Activated naive CD8-positive, alpha-beta T cell treated with anti-CD3 and anti-CD28 coated beads, Interleukin-2, amount 10 ng/mL, durations not matched to agents 7 days and 5 days (primary cell): Measurements from ENCODE around the gene SORBS2. TPM values are rescaled to one million over a fixed set of nuclear protein-coding genes. Genes with fewer than 3 reads are reported as not detected.

ENCODE experiments used
- ATAC-seq: fragments of 150-1000 bp; cut with Tn5 transposase; one replicate; pipeline ENCODE4 v1.10.0; 2021; ENCODE audit warnings: low read depth, moderate library complexity
- POLR2A ChIA-PET: fragments of 350-600 bp; sonication (Branson Sonifier 250); formaldehyde crosslinking; loops from one replicate; lab custom pipeline; 2021; ENCODE audit warnings: antibody characterized with exemption; lab: Charles Lee
- DNase-seq: peaks from one replicate; pipeline ENCODE4 v3.0.0; 2021
- H3K27ac Mint-ChIP-seq: one replicate; pipeline ENCODE4 v1.8.0; 2022; ENCODE audit warnings: mild to moderate bottlenecking, mixed read lengths
- H3K27me3 Mint-ChIP-seq: one replicate; pipeline ENCODE4 v1.8.0; 2022; ENCODE audit warnings: mild to moderate bottlenecking, moderate library complexity, mixed read lengths
- H3K36me3 Mint-ChIP-seq: one replicate; pipeline ENCODE4 v1.8.0; 2021; ENCODE audit warnings: mild to moderate bottlenecking, mixed read lengths
- H3K4me1 Mint-ChIP-seq: one replicate; pipeline ENCODE4 v1.8.0; 2021; ENCODE audit warnings: mixed read lengths
- H3K4me3 Mint-ChIP-seq: one replicate; pipeline ENCODE4 v1.8.0; 2022; ENCODE audit warnings: mild to moderate bottlenecking, moderate library complexity, mixed read lengths
- H3K9me3 Mint-ChIP-seq: one replicate; pipeline ENCODE4 v1.8.0; 2021; ENCODE audit warnings: mixed read lengths
- total RNA-seq, 2 experiments: library from RNA; stranded (reverse); gene quantifications; one replicate each; pipeline ENCODE4 v1.2.3, GENCODE V29; 2021

SORBS2 gene
- total RNA-seq, 2 experiments from 2014 or later: not detected

DNA sequence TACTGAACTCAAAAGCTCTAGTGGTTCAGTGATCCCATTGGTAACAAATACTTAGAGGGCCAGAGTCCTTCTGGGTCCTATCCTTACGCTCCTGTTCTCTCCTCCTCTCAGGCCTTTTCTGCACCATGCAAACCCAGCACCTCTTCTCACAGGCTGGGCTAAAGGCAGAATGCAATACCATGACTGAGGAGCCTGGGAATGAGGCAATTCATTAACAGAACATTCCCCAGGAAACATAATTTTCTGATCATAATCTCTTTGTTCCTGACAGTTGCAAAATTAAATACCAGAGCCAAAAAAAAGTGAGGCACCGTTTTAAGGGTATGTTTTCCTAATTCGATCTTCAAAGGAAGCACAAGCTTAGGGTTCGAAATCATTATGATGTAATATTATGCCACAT, 9.0 kb downstream of the SORBS2 start:
- Mint-ChIP-seq H3K36me3 (no peaks in the 10 kb centered on the region), H3K27ac (no peak overlapping the region), H3K4me1 (no peaks in the 10 kb centered on the region), H3K4me3 (no peak overlapping the region), H3K9me3 (no peaks in the 10 kb centered on the region), H3K27me3 (no peaks in the 10 kb centered on the region)
- DNase-seq (no peak), ATAC-seq (no peak)
- POLR2A ChIA-PET: no interaction called here

- Mint-ChIP-seq H3K27ac (no peak overlapping the region), H3K4me1 (no peaks in the 10 kb centered on the region), H3K27me3 (no peaks in the 10 kb centered on the region), H3K36me3 (no peaks in the 10 kb centered on the region), H3K9me3 (no peaks in the 10 kb centered on the region), H3K4me3 (no peak overlapping the region)
- POLR2A ChIA-PET: no interaction called here
- ATAC-seq (no peak), DNase-seq (no peak)
Observed at GRCh38 chr4:185801471-185801870, 10.5 kb downstream of the SORBS2 start.

DNA sequence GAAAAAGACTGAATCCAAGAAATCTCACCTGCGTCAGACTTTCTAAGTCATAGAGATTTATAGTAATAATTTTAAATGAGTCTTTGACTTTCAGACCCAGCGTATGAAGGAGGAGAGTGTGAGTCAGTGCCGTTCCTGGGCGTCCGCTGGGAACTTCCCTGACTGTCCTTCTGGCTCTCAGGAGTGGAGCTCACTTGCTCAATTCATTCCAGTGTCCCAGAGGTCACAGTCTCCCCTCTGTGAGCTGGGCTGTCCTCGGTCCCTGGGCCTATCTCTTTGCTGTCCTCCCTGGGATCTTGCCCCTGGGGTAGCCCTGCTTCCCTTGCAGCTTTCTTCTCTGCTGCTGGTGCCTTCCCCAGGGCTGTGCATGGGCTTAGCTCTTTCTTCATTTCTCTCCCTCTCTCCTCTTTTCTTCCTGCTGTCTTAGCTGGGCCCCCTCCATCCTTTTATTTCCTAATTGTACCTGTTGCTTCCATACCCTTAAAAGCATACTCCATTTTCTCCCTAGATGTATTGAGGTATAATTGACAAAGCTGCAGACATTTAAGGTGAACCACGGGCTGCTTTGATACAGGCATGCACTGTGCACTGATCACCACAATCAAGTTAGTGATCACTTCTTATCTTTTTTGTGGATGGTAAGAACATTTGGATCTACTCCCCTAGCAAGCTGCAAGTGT, 11.6 kb downstream of the SORBS2 start:
- no peak overlapping the region for H3K4me3 Mint-ChIP-seq
- H3K27me3 Mint-ChIP-seq: no peaks in the 10 kb centered on the region
- DNase-seq (no peak), ATAC-seq (no peak)
- no peaks in the 10 kb centered on the region for H3K36me3 Mint-ChIP-seq
- H3K4me1 Mint-ChIP-seq: no peaks in the 10 kb centered on the region
- POLR2A ChIA-PET: no interaction called here
- H3K27ac Mint-ChIP-seq: no peak overlapping the region
- H3K9me3 Mint-ChIP-seq: no peaks in the 10 kb centered on the region

GRCh38 chr4:185799442-185799841, 12.6 kb downstream of the SORBS2 start:
- POLR2A ChIA-PET: no interaction called here
- Mint-ChIP-seq H3K9me3 (no peaks in the 10 kb centered on the region), H3K27me3 (no peaks in the 10 kb centered on the region), H3K4me1 (no peaks in the 10 kb centered on the region), H3K4me3 (no peak overlapping the region), H3K27ac (no peak overlapping the region), H3K36me3 (no peaks in the 10 kb centered on the region)
- ATAC-seq: no peak
- DNase-seq: no peak

- POLR2A ChIA-PET: no interaction called here
Observed at GRCh38 chr4:185797596-185798338, 14.2 kb downstream of the SORBS2 start.

DNA sequence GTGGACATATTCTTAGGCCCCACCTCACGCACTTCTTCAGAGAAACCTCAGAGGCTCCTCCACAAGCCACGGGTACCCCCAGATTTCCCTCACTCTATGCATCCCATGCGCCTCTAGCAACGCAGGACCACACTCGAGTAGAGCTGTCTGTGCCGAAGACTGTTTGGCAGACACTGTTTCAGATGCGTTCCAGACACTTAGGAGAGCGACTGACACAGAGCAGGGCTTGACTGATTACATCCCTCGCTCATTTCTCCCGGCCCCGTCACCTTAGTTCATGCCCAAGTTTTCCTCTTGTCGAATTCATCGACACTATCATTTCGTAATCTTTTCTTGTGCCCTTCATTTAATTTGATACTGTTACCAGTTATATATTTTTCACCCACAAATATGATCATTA, 15.0 kb downstream of the SORBS2 start:
- Mint-ChIP-seq H3K4me1 (no peaks in the 10 kb centered on the region), H3K27me3 (no peaks in the 10 kb centered on the region), H3K4me3 (no peak overlapping the region), H3K27ac (no peak overlapping the region), H3K9me3 (no peaks in the 10 kb centered on the region), H3K36me3 (no peaks in the 10 kb centered on the region)
- ATAC-seq (no peak), DNase-seq (no peak)
- POLR2A ChIA-PET: no interaction called here

More at GRCh38 chr4:185797596-185798338, 14.2 kb downstream of the SORBS2 start:
- no peaks in the 10 kb centered on the region for H3K9me3 Mint-ChIP-seq
- H3K27ac Mint-ChIP-seq: no peak overlapping the region
- no peak overlapping the region for H3K4me3 Mint-ChIP-seq
- ATAC-seq (no peak), DNase-seq (no peak)
- H3K4me1 Mint-ChIP-seq: no peaks in the 10 kb centered on the region
- H3K27me3 Mint-ChIP-seq: no peaks in the 10 kb centered on the region
- H3K36me3 Mint-ChIP-seq: no peaks in the 10 kb centered on the region

DNA sequence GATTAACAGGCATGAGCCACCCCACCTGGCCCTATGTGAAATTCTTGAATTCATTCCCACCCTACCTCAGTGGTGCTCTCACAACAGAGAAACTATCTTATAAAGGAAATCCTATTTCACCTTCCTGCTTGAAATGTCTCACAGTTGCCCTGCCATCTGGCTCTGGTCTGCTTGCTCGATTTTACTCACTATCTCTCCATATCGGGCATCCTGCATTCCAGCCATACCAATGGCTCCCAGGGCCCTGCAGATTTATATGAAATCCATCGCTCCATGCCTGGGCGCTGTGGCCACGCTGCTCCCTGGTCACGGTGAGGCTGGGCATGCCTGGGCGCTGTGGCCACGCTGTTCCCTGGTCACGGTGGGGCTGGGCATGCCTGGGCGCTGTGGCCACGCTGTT, 15.8 kb downstream of the SORBS2 start:
- H3K9me3 Mint-ChIP-seq: no peaks in the 10 kb centered on the region
- no peaks in the 10 kb centered on the region for H3K36me3 Mint-ChIP-seq
- ATAC-seq (no peak), DNase-seq (no peak)
- H3K4me3 Mint-ChIP-seq: no peak overlapping the region
- no peak overlapping the region for H3K27ac Mint-ChIP-seq
- no peaks in the 10 kb centered on the region for H3K27me3 Mint-ChIP-seq
- no peaks in the 10 kb centered on the region for H3K4me1 Mint-ChIP-seq
- POLR2A ChIA-PET: no interaction called here

GRCh38 chr4:185794637-185795036, 17.4 kb downstream of the SORBS2 start:
- ATAC-seq (no peak), DNase-seq (no peak)
- POLR2A ChIA-PET: no interaction called here
- Mint-ChIP-seq H3K4me1 (no peaks in the 10 kb centered on the region), H3K27me3 (no peaks in the 10 kb centered on the region), H3K27ac (no peak overlapping the region), H3K36me3 (no peaks in the 10 kb centered on the region), H3K4me3 (no peak overlapping the region), H3K9me3 (no peaks in the 10 kb centered on the region)

- no peak for ATAC-seq
Observed at GRCh38 chr4:185793716-185794115, 18.3 kb downstream of the SORBS2 start.

GRCh38 chr4:185793116-185793485, 18.9 kb downstream of the SORBS2 start:
- POLR2A ChIA-PET: no interaction called here
- no peaks in the 10 kb centered on the region for H3K27me3 Mint-ChIP-seq
- no peak for ATAC-seq

More at GRCh38 chr4:185793716-185794115, 18.3 kb downstream of the SORBS2 start:
- POLR2A ChIA-PET: no interaction called here
- H3K36me3 Mint-ChIP-seq: no peaks in the 10 kb centered on the region
- no peaks in the 10 kb centered on the region for H3K9me3 Mint-ChIP-seq
- no peak for DNase-seq
- no peaks in the 10 kb centered on the region for H3K4me1 Mint-ChIP-seq
- H3K27me3 Mint-ChIP-seq: no peaks in the 10 kb centered on the region
- no peak overlapping the region for H3K4me3 Mint-ChIP-seq
- no peak overlapping the region for H3K27ac Mint-ChIP-seq

DNA sequence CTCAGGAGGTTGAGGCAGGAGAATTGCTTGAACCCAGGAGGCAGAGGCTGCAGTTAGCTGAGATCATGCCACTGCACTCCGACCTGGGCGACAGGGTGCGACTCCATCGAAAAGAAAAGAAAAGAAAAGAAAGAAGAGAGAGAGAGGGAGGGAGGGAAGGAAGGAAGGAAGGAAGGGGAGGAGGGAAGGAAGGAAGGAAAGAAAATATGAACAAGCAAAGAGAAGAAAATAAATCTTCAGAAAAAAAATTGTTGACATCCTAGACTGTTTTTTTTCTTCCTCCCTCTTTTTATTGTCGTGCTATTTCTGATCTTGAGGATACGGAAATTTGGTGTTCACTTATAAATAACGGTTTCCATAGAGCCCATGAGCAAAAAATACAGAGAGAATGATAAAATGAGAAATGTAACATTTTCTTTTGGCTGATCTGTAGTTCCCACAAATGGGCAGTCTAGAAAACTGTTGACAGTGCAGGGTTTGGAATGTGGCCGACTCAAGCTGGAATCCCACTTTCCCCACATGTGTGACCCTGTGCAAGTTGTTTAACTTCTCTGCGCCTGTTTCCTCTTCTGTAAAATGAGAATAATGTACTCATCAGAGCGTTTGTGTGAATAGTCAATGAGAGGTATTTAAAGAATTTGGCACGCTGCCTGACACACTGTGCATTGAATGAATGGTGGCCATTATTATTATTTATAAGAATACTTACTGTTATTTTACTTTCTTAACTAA, 19.4 kb downstream of the SORBS2 start:
- H3K9me3 Mint-ChIP-seq: no peaks in the 10 kb centered on the region
- H3K36me3 Mint-ChIP-seq: no peaks in the 10 kb centered on the region
- no peaks in the 10 kb centered on the region for H3K27me3 Mint-ChIP-seq
- DNase-seq (no peak), ATAC-seq (no peak)
- POLR2A ChIA-PET: no interaction called here
- no peak overlapping the region for H3K4me3 Mint-ChIP-seq
- no peak overlapping the region for H3K27ac Mint-ChIP-seq
- no peaks in the 10 kb centered on the region for H3K4me1 Mint-ChIP-seq

More at GRCh38 chr4:185793116-185793485, 18.9 kb downstream of the SORBS2 start:
- Mint-ChIP-seq H3K4me3 (no peak overlapping the region), H3K36me3 (no peaks in the 10 kb centered on the region), H3K27ac (no peak overlapping the region), H3K9me3 (no peaks in the 10 kb centered on the region), H3K4me1 (no peaks in the 10 kb centered on the region)
- DNase-seq: no peak

GRCh38 chr4:185787926-185788679, 23.9 kb downstream of the SORBS2 start:
- no peak for ATAC-seq
- Mint-ChIP-seq H3K4me3 (no peak overlapping the region), H3K4me1 (no peaks in the 10 kb centered on the region), H3K36me3 (no peaks in the 10 kb centered on the region), H3K27me3 (no peaks in the 10 kb centered on the region), H3K27ac (no peak overlapping the region), H3K9me3 (no peaks in the 10 kb centered on the region)
- no peak for DNase-seq
- POLR2A ChIA-PET: no interaction called here

DNA sequence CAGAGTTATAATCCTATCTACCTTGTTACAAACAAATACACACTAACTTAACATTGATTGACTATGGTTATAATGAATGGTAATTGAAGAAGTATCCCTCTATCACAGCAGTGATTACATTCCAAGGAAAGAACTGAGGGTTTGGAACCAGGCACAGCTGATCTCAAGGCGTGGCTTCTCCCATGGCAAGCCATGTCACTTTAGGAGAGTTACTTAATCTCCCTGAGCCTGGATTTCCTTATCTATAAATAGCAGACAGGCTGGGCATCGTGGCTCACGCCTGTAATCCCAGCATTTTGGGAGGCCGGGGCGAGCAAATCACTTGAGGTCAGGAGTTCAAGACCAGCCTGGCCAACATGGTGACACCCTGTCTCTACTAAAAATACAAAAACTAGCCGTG, 25.6 kb downstream of the SORBS2 start:
- Mint-ChIP-seq H3K4me1 (no peaks in the 10 kb centered on the region), H3K4me3 (no peak overlapping the region), H3K27ac (no peak overlapping the region), H3K36me3 (no peaks in the 10 kb centered on the region), H3K27me3 (no peaks in the 10 kb centered on the region), H3K9me3 (peaks cover 2% of the 10 kb centered on the region)
- no peak for DNase-seq
- POLR2A ChIA-PET: no interaction called here
- no peak for ATAC-seq
